Smooth muscle cell (in vitro differentiated cells): ENCODE results near the gene FUT4. TPM values are rescaled to one million over a fixed set of nuclear protein-coding genes. Genes with fewer than 3 reads are reported as not detected.
"Not testable (repeated sequence)": the region's sequence is repeated elsewhere in the genome, so short reads cannot be mapped to it uniquely, and the experiment has no call there.

Experiments used
- DNase-seq: peaks from one replicate; lab custom pipeline; 2025; ENCODE audit not compliant: unreplicated experiment; lab: John Stamatoyannopoulos, UW
- H2AFZ ChIP-seq: fragments of 200-600 bp; sonication (generic); 2 replicates; pipeline ENCODE4 v1.6.0; 2016; ENCODE audit warnings: antibody characterized with exemption, low read depth, mild to moderate bottlenecking
- H3F3A ChIP-seq: fragments of 200-600 bp; sonication (generic); 2 replicates; pipeline ENCODE4 v1.6.0; 2017; ENCODE audit warnings: antibody characterized with exemption, low read depth
- H3K27ac ChIP-seq: fragments of 200-600 bp; sonication (generic); 2 replicates; pipeline ENCODE4 v1.5.1; 2016; ENCODE audit warnings: low read depth, mild to moderate bottlenecking
- H3K27me3 ChIP-seq: fragments of 200-600 bp; sonication (generic); 2 replicates; pipeline ENCODE4 v1.6.1; 2016; ENCODE audit warnings: low read depth, mild to moderate bottlenecking
- H3K36me3 ChIP-seq: fragments of 200-600 bp; sonication (generic); 2 replicates; pipeline ENCODE4 v1.5.1; 2016; ENCODE audit warnings: low read depth
- H3K4me1 ChIP-seq: fragments of 200-600 bp; sonication (generic); 2 replicates; pipeline ENCODE4 v1.5.1; 2016; ENCODE audit warnings: low read depth
- H3K4me2 ChIP-seq: fragments of 200-600 bp; sonication (generic); 2 replicates; pipeline ENCODE4 v1.6.0; 2016; ENCODE audit warnings: mild to moderate bottlenecking
- H3K4me3 ChIP-seq: fragments of 200-600 bp; sonication (generic); 2 replicates; pipeline ENCODE4 v1.5.1; 2016; ENCODE audit warnings: mild to moderate bottlenecking
- H3K79me2 ChIP-seq: fragments of 200-600 bp; sonication (generic); 2 replicates; pipeline ENCODE4 v1.6.0; 2016; ENCODE audit warnings: low read depth, mild to moderate bottlenecking
- H3K9ac ChIP-seq: fragments of 200-600 bp; sonication (generic); 2 replicates; pipeline ENCODE4 v1.6.0; 2016; ENCODE audit warnings: low read depth
- H3K9me3 ChIP-seq: fragments of 200-600 bp; sonication (generic); replicated peaks from 2 replicates; pipeline ENCODE4 v1.5.1; 2016; ENCODE audit warnings: low read depth
- H4K20me1 ChIP-seq: fragments of 200-600 bp; sonication (generic); 2 replicates; pipeline ENCODE4 v1.6.0; 2016; ENCODE audit warnings: low read depth
- CTCF ChIP-seq: fragments of 200-600 bp; sonication (generic); IDR thresholded peaks from 2 replicates; pipeline ENCODE4 v1.5.1; 2017; ENCODE audit warnings: borderline replicate concordance, mild to moderate bottlenecking, antibody characterized with exemption; ENCODE audit not compliant: insufficient read depth, poor library complexity, severe bottlenecking
- WGBS: methylation state at CpG from one replicate; pipeline ENCODE4 v1.1.7; 2016; ENCODE audit warnings: low lambda C conversion rate; 5-methylcytosine and 5-hydroxymethylcytosine counted together
- polyA plus RNA-seq: library from polyadenylated mRNA; unstranded; fragments of >200 nt; fragmentation: Nextera tagmentation; extraction: Ambion mirVana; gene quantifications from 2 replicates; pipeline ENCODE4 v1.2.1, GENCODE V29; 2016
- total RNA-seq: library from RNA; depleted of rRNA; stranded (reverse); fragments of >200 nt; gene quantifications from 2 replicates; pipeline ENCODE4 v1.2.3, GENCODE V29; 2014

Gene FUT4
- total and polyA plus RNA-seq, 2 experiments from 2014 or later = 5.1 to 5.7 TPM

GRCh38 chr11:94501522-94501921 is 42.2 kb upstream of the FUT4 start:
- 75% methylated on average over 2 of the region's 2 CpGs for whole genome bisulfite sequencing
- no peak for TF ChIP-seq CTCF
- DNase-seq = no peak
- H3F3A ChIP-seq = no peaks in the 10 kb centered on the region
- H3K9ac ChIP-seq = no peak overlapping the region
- no peaks in the 10 kb centered on the region for H3K79me2 ChIP-seq
- no peaks in the 10 kb centered on the region for H3K27me3 ChIP-seq
- H3K36me3 ChIP-seq = peaks cover 19% of the 10 kb centered on the region
- H2AFZ ChIP-seq = no peak overlapping the region
- H4K20me1 ChIP-seq = no peaks in the 10 kb centered on the region
- H3K4me2 ChIP-seq = no peak overlapping the region
- no peak overlapping the region for H3K4me3 ChIP-seq
- no peak overlapping the region for H3K27ac ChIP-seq
- no peaks in the 10 kb centered on the region for H3K9me3 ChIP-seq
- H3K4me1 ChIP-seq = no peaks in the 10 kb centered on the region

GRCh38 chr11:94504689-94505293 is 38.9 kb upstream of the FUT4 start:
- no peak overlapping the region for H3K4me2 ChIP-seq
- no peaks in the 10 kb centered on the region for H3K79me2 ChIP-seq
- H2AFZ ChIP-seq = no peak overlapping the region
- no peaks in the 10 kb centered on the region for H4K20me1 ChIP-seq
- H3K4me1 ChIP-seq = no peaks in the 10 kb centered on the region
- no peaks in the 10 kb centered on the region for H3K27me3 ChIP-seq
- WGBS = 32% methylated on average over 3 of the region's 3 CpGs
- no peak overlapping the region for H3K9ac ChIP-seq
- no peak overlapping the region for H3K27ac ChIP-seq
- no peak overlapping the region for H3K4me3 ChIP-seq
- no peak for DNase-seq
- H3K36me3 ChIP-seq = no peaks in the 10 kb centered on the region
- peak; percentile 76 for TF ChIP-seq CTCF
- H3F3A ChIP-seq = no peaks in the 10 kb centered on the region
- H3K9me3 ChIP-seq = no peaks in the 10 kb centered on the region

GRCh38 chr11:94506513-94506912 is 37.2 kb upstream of the FUT4 start:
- H3K36me3 ChIP-seq, H3K4me1 ChIP-seq, H3K4me3 ChIP-seq, DNase-seq, H3K4me2 ChIP-seq, H3K9me3 ChIP-seq, H3K9ac ChIP-seq, H3K27me3 ChIP-seq, H2AFZ ChIP-seq, H3K79me2 ChIP-seq, H3K27ac ChIP-seq, H3F3A ChIP-seq, H4K20me1 ChIP-seq: not testable (repeated sequence)
- 84% methylated on average over 5 of the region's 5 CpGs for WGBS

- H3K36me3 ChIP-seq = no peaks in the 10 kb centered on the region
- no peak overlapping the region for H3K9ac ChIP-seq
- no peaks in the 10 kb centered on the region for H3K27me3 ChIP-seq
- no peak overlapping the region for H2AFZ ChIP-seq
- H3K4me1 ChIP-seq = no peaks in the 10 kb centered on the region
- H3K4me3 ChIP-seq = no peak overlapping the region
- H3K79me2 ChIP-seq = no peaks in the 10 kb centered on the region
- no peaks in the 10 kb centered on the region for H4K20me1 ChIP-seq
- no peaks in the 10 kb centered on the region for H3F3A ChIP-seq
- 75% methylated on average over 4 of the region's 4 CpGs for WGBS
- TF ChIP-seq CTCF = no peak
- DNase-seq = no peak
- H3K9me3 ChIP-seq = no peaks in the 10 kb centered on the region
- no peak overlapping the region for H3K4me2 ChIP-seq
- H3K27ac ChIP-seq = no peak overlapping the region
These were observed 36.2 kb upstream of the FUT4 start for GRCh38 chr11:94507485-94507884.
